Urinary bladder (tissue), 4 donors: Measurements from ENCODE around the gene CFAP410. TPM values are rescaled to one million over a fixed set of nuclear protein-coding genes. Genes with fewer than 3 reads are reported as not detected.

Experiments
- DNase-seq: peaks from one replicate; pipeline ENCODE4 v3.0.0-alpha.2; 2015; ENCODE audit errors: extremely low spot score
- H3K27ac ChIP-seq: one replicate; pipeline ENCODE4 v1.5.1; 2013; ENCODE audit warnings: low read depth, mild to moderate bottlenecking, moderate library complexity
- H3K36me3 ChIP-seq: one replicate; pipeline ENCODE4 v1.6.1; 2013; ENCODE audit warnings: mild to moderate bottlenecking, moderate library complexity; ENCODE audit not compliant: insufficient read depth
- H3K4me1 ChIP-seq: one replicate; pipeline ENCODE4 v1.6.1; 2013; ENCODE audit warnings: mild to moderate bottlenecking, moderate library complexity; ENCODE audit not compliant: insufficient read depth
- H3K4me3 ChIP-seq: one replicate; pipeline ENCODE4 v1.5.1; 2013; ENCODE audit warnings: low read depth, low read length
- WGBS: extraction: QIAGEN DNeasy Blood & Tissue Kit; methylation state at CpG from one replicate; pipeline ENCODE4 v1.1.7; 2013; 5-methylcytosine and 5-hydroxymethylcytosine counted together
- polyA plus RNA-seq: library from polyadenylated mRNA; stranded (reverse); fragments of 200-250 nt; gene quantifications from one replicate; pipeline ENCODE4 v1.2.3, GENCODE V29; 2013
- total RNA-seq: library from RNA; depleted of rRNA; stranded (reverse); fragments of >200 nt; gene quantifications from one replicate; pipeline ENCODE4 v1.2.3, GENCODE V29; 2014
- donor health status: healthy with polysubstance abuse.
- donor health status: healthy.

The CFAP410 gene
- total and polyA plus RNA-seq, 2 donors, result 10.1 to 43.7 TPM

GRCh38 chr21:44335266-44336059 lies 3.7 kb downstream of the CFAP410 start:
- WGBS, result 96% methylated on average over 23 of the region's 24 CpGs
- H3K36me3 ChIP-seq, result peaks cover 2% of the 10 kb centered on the region
- H3K27ac ChIP-seq, result no peak overlapping the region
- H3K4me1 ChIP-seq, result no peaks in the 10 kb centered on the region
- no peak overlapping the region for H3K4me3 ChIP-seq
- DNase-seq, result no peak

- H3K4me3 ChIP-seq, result no peak overlapping the region
- peaks cover 2% of the 10 kb centered on the region for H3K36me3 ChIP-seq
- whole genome bisulfite sequencing, result 84% methylated on average over 25 of the region's 26 CpGs
- no peak for DNase-seq
- H3K4me1 ChIP-seq, result no peaks in the 10 kb centered on the region
- no peak overlapping the region for H3K27ac ChIP-seq
Observed at GRCh38 chr21:44334329-44335030, 4.7 kb downstream of the CFAP410 start.

GRCh38 chr21:44333509-44334328 lies 5.5 kb downstream of the CFAP410 start:
- Histone ChIP-seq H3K27ac (no peak overlapping the region), H3K4me3 (no peak overlapping the region), H3K4me1 (no peaks in the 10 kb centered on the region), H3K36me3 (peaks cover 2% of the 10 kb centered on the region)
- 68% methylated on average over 45 of the region's 45 CpGs for WGBS
- no peak for DNase-seq

- H3K36me3 ChIP-seq, result peaks cover 2% of the 10 kb centered on the region
- H3K4me1 ChIP-seq, result no peaks in the 10 kb centered on the region
- H3K4me3 ChIP-seq, result no peak overlapping the region
- no peak overlapping the region for H3K27ac ChIP-seq
- no peak for DNase-seq
- 95% methylated on average over 22 of the region's 22 CpGs for WGBS
Observed at GRCh38 chr21:44332965-44333364, 6.2 kb downstream of the CFAP410 start.

- no peak overlapping the region for H3K27ac ChIP-seq
- H3K4me1 ChIP-seq, result no peaks in the 10 kb centered on the region
- H3K36me3 ChIP-seq, result peaks cover 2% of the 10 kb centered on the region
- 91% methylated on average over 17 of the region's 17 CpGs for WGBS
- H3K4me3 ChIP-seq, result no peak overlapping the region
- no peak for DNase-seq
Observed at GRCh38 chr21:44332383-44332782, 6.8 kb downstream of the CFAP410 start.

GRCh38 chr21:44331650-44332307 lies 7.4 kb downstream of the CFAP410 start:
- Histone ChIP-seq H3K36me3 (peaks cover 2% of the 10 kb centered on the region), H3K27ac (no peak overlapping the region), H3K4me1 (no peaks in the 10 kb centered on the region), H3K4me3 (no peak overlapping the region)
- WGBS, result 74% methylated on average over 20 of the region's 20 CpGs
- DNase-seq, result no peak

GRCh38 chr21:44331209-44331608 lies 8.0 kb downstream of the CFAP410 start:
- Histone ChIP-seq H3K4me3 (no peak overlapping the region), H3K4me1 (no peaks in the 10 kb centered on the region), H3K27ac (no peak overlapping the region), H3K36me3 (peaks cover 2% of the 10 kb centered on the region)
- DNase-seq, result no peak
- WGBS, result 89% methylated on average over 16 of the region's 16 CpGs

- 87% methylated on average over 18 of the region's 18 CpGs for WGBS
- Histone ChIP-seq H3K4me3 (no peak overlapping the region), H3K27ac (no peak overlapping the region), H3K4me1 (no peaks in the 10 kb centered on the region), H3K36me3 (peaks cover 2% of the 10 kb centered on the region)
- no peak for DNase-seq
Observed at GRCh38 chr21:44330698-44331097, 8.5 kb downstream of the CFAP410 start.

GRCh38 chr21:44329971-44330681 lies 9.1 kb downstream of the CFAP410 start:
- Histone ChIP-seq H3K4me1 (no peaks in the 10 kb centered on the region), H3K36me3 (peaks cover 3% of the 10 kb centered on the region)
- no peak for DNase-seq

GRCh38 chr21:44329086-44329889 lies 9.9 kb downstream of the CFAP410 start:
- Histone ChIP-seq H3K4me3 (no peak overlapping the region), H3K36me3 (peaks cover 5% of the 10 kb centered on the region), H3K27ac (no peak overlapping the region), H3K4me1 (no peaks in the 10 kb centered on the region)
- 77% methylated on average over 26 of the region's 26 CpGs for WGBS
- no peak for DNase-seq

More at GRCh38 chr21:44329971-44330681, 9.1 kb downstream of the CFAP410 start:
- H3K27ac ChIP-seq, result no peak overlapping the region
- no peak overlapping the region for H3K4me3 ChIP-seq
- 88% methylated on average over 44 of the region's 44 CpGs for WGBS

GRCh38 chr21:44328242-44328895 lies 10.8 kb downstream of the CFAP410 start:
- Histone ChIP-seq H3K36me3 (peaks cover 5% of the 10 kb centered on the region), H3K4me1 (no peaks in the 10 kb centered on the region), H3K4me3 (no peak overlapping the region), H3K27ac (no peak overlapping the region)
- WGBS, result 82% methylated on average over 25 of the region's 25 CpGs
- DNase-seq, result no peak

GRCh38 chr21:44327603-44327974 lies 11.6 kb downstream of the CFAP410 start:
- WGBS, result 89% methylated on average over 11 of the region's 11 CpGs

More at GRCh38 chr21:44327603-44327974, 11.6 kb downstream of the CFAP410 start:
- Histone ChIP-seq H3K27ac (no peak overlapping the region), H3K36me3 (peaks cover 8% of the 10 kb centered on the region), H3K4me3 (no peak overlapping the region), H3K4me1 (no peaks in the 10 kb centered on the region)
- no peak for DNase-seq
